ENCODE data around the gene ZBTB49.

DNA sequence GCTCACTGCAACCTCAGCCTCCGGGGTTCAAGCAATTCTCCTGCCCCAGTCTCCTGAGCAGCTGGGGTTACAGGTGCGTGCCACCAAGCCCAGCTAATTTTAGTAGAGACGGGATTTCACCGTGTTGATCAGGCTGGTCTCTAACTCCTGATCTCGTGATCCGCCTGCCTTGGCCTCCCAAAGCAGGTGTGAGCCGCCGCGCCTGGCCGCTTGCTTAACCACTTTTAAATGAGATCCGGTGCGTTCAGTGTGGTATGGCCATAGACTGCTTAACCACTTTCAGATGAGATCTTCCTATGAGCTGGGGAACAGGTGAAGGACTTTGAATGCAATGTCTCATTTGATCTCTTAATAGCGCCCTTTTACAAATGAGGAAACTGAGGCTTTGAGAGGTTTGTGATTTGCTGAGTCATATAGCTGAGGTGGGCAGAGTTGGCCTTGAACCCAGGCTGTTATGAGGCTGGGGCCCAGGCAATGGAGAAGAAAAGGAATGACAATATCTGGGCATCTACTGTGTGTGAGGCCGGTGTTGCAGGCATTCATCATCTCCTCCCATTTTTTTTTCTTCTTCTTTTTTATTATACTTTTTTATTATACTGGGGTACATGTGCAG, 55.0 kb downstream of the ZBTB49 start:
- TF ChIP-seq NFRKB (IDR thresholded peaks at IDR 0.05) (no peak), FOXM1 (IDR thresholded peaks at IDR 0.05; ENCODE audit: borderline replicate concordance) (no peak), ARNT (IDR thresholded peaks at IDR 0.05) (no peak), BHLHE40 (IDR thresholded peaks at IDR 0.05; ENCODE audit: borderline replicate concordance) (no peak), ZNF384 (IDR thresholded peaks at IDR 0.05) (no peak), SUZ12 (IDR thresholded peaks at IDR 0.05) (no peak), FOXK2 (IDR thresholded peaks at IDR 0.05) (no peak), ELF4 (IDR thresholded peaks at IDR 0.05) (no peak), SP1 (IDR thresholded peaks at IDR 0.05) (no peak), FOXA1 (IDR thresholded peaks at IDR 0.05) (no peak), CTBP1 (IDR thresholded peaks at IDR 0.05; ENCODE audit: borderline replicate concordance) (no peak), LEF1 (IDR thresholded peaks at IDR 0.05; ENCODE audit: borderline replicate concordance) (no peak), HDGF (IDR thresholded peaks at IDR 0.05; ENCODE audit: borderline replicate concordance) (no peak)
- TF ChIP-seq, protein P1, sequence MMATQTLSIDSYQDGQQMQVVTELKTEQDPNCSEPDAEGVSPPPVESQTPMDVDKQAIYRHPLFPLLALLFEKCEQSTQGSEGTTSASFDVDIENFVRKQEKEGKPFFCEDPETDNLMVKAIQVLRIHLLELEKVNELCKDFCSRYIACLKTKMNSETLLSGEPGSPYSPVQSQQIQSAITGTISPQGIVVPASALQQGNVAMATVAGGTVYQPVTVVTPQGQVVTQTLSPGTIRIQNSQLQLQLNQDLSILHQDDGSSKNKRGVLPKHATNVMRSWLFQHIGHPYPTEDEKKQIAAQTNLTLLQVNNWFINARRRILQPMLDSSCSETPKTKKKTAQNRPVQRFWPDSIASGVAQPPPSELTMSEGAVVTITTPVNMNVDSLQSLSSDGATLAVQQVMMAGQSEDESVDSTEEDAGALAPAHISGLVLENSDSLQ (IDR thresholded peaks at IDR 0.05) = no peak
